MM.1S (cell line): ENCODE results near the gene EBP.

Source experiments
- DNase-seq: peaks from one replicate; pipeline ENCODE4 v3.0.0-alpha.2; 2015
- H2AFZ ChIP-seq: fragments of 300-600 bp; sonication (generic); 2 replicates; pipeline ENCODE4 v1.6.0; 2016; ENCODE audit warnings: antibody characterized with exemption, low read length
- H3F3A ChIP-seq: fragments of 300-600 bp; sonication (generic); 2 replicates; pipeline ENCODE4 v1.6.1; 2016; ENCODE audit warnings: mild to moderate bottlenecking, antibody characterized with exemption, low read length, moderate library complexity, mixed read lengths; ENCODE audit not compliant: insufficient read depth
- H3K27ac ChIP-seq: fragments of 300-600 bp; sonication (generic); 2 replicates; pipeline ENCODE4 v1.5.1; 2016; ENCODE audit warnings: mild to moderate bottlenecking, low read length
- H3K27me3 ChIP-seq: fragments of 300-600 bp; sonication (generic); replicated peaks from 2 replicates; pipeline ENCODE4 v1.6.0; 2016; ENCODE audit warnings: low read length; ENCODE audit not compliant: insufficient read depth
- H3K36me3 ChIP-seq: fragments of 300-600 bp; sonication (generic); replicated peaks from 2 replicates; pipeline ENCODE4 v1.6.1; 2016; ENCODE audit warnings: mild to moderate bottlenecking, low read length, mixed read lengths; ENCODE audit not compliant: insufficient read depth
- H3K4me1 ChIP-seq: fragments of 300-600 bp; sonication (generic); 2 replicates; pipeline ENCODE4 v1.6.1; 2016; ENCODE audit warnings: low read length, mixed read lengths
- H3K4me2 ChIP-seq: fragments of 300-600 bp; sonication (generic); 2 replicates; pipeline ENCODE4 v1.6.0; 2016; ENCODE audit warnings: low read depth, low read length
- H3K4me3 ChIP-seq: fragments of 300-600 bp; sonication (generic); 2 replicates; pipeline ENCODE4 v1.5.1; 2016; ENCODE audit warnings: low read length, mixed read lengths
- H3K79me2 ChIP-seq: fragments of 300-600 bp; sonication (generic); 2 replicates; pipeline ENCODE4 v1.6.1; 2016; ENCODE audit warnings: mixed run types, low read length, mixed read lengths
- H3K9ac ChIP-seq: fragments of 300-600 bp; sonication (generic); 2 replicates; pipeline ENCODE4 v1.6.1; 2016; ENCODE audit warnings: low read length, mixed read lengths
- H3K9me2 ChIP-seq: fragments of 300-600 bp; sonication (generic); replicated peaks from 2 replicates; pipeline ENCODE4 v1.6.1; 2016; ENCODE audit warnings: mild to moderate bottlenecking, low read length, mixed read lengths; ENCODE audit not compliant: insufficient read depth
- H3K9me3 ChIP-seq: fragments of 300-600 bp; sonication (generic); replicated peaks from 2 replicates; pipeline ENCODE4 v1.6.1; 2016; ENCODE audit warnings: mild to moderate bottlenecking, low read length, mixed read lengths; ENCODE audit not compliant: insufficient read depth
- H4K20me1 ChIP-seq: fragments of 300-600 bp; sonication (generic); 2 replicates; pipeline ENCODE4 v1.6.1; 2016; ENCODE audit warnings: mild to moderate bottlenecking, low read length, moderate library complexity, mixed read lengths; ENCODE audit not compliant: insufficient read depth
- CTCF ChIP-seq: fragments of 300-600 bp; sonication (generic); IDR thresholded peaks from 2 replicates; pipeline ENCODE4 v1.5.1; 2016; ENCODE audit warnings: antibody characterized with exemption, low read length, mixed read lengths
- EZH2 ChIP-seq: fragments of 300-600 bp; sonication (generic); optimal IDR thresholded peaks from 2 replicates; pipeline ENCODE3; 2017; ENCODE audit warnings: low read depth, mild to moderate bottlenecking, antibody characterized with exemption, low read length, mixed read lengths
- EZH2phosphoT487 ChIP-seq: fragments of 300-600 bp; sonication (generic); IDR thresholded peaks from 2 replicates; pipeline ENCODE4 v1.6.1; 2018; ENCODE audit warnings: antibody characterized with exemption, low read length

Gene EBP

GRCh38 chrX:48513670-48514069 lies 7.9 kb upstream of the EBP start:
- no peak overlapping the region for H3K9ac ChIP-seq
- no peaks in the 10 kb centered on the region for H3K36me3 ChIP-seq
- H3K4me3 ChIP-seq, result no peak overlapping the region
- no peaks in the 10 kb centered on the region for H4K20me1 ChIP-seq
- no peaks in the 10 kb centered on the region for H3K27me3 ChIP-seq
- no peaks in the 10 kb centered on the region for H3K4me1 ChIP-seq
- no peak overlapping the region for H3K4me2 ChIP-seq
- TF ChIP-seq EZH2phosphoT487 (no peak), CTCF (no peak), EZH2 (no peak)
- DNase-seq, result no peak
- no peaks in the 10 kb centered on the region for H3K9me2 ChIP-seq
- no peak overlapping the region for H3K27ac ChIP-seq
- H3K9me3 ChIP-seq, result no peaks in the 10 kb centered on the region
- no peak overlapping the region for H2AFZ ChIP-seq
- H3F3A ChIP-seq, result no peaks in the 10 kb centered on the region
- no peaks in the 10 kb centered on the region for H3K79me2 ChIP-seq

- Histone ChIP-seq H3K4me3 (no peak overlapping the region), H3K79me2 (no peaks in the 10 kb centered on the region), H3K9me2 (no peaks in the 10 kb centered on the region), H3K36me3 (no peaks in the 10 kb centered on the region), H3K4me1 (no peaks in the 10 kb centered on the region), H3F3A (no peaks in the 10 kb centered on the region), H3K27me3 (no peaks in the 10 kb centered on the region), H3K4me2 (no peak overlapping the region), H3K9me3 (no peaks in the 10 kb centered on the region), H2AFZ (no peak overlapping the region), H3K9ac (no peak overlapping the region), H4K20me1 (no peaks in the 10 kb centered on the region), H3K27ac (no peak overlapping the region)
- TF ChIP-seq EZH2 (no peak), CTCF (no peak), EZH2phosphoT487 (no peak)
- DNase-seq, result no peak
These were observed 7.3 kb upstream of the EBP start for GRCh38 chrX:48514126-48514806.

GRCh38 chrX:48514868-48515460 lies 6.6 kb upstream of the EBP start:
- TF ChIP-seq EZH2, result no peak
- no peak for TF ChIP-seq CTCF
- TF ChIP-seq EZH2phosphoT487, result no peak

More at GRCh38 chrX:48514868-48515460, 6.6 kb upstream of the EBP start:
- no peaks in the 10 kb centered on the region for H3K79me2 ChIP-seq
- H3K4me3 ChIP-seq, result no peak overlapping the region
- H3K4me1 ChIP-seq, result no peaks in the 10 kb centered on the region
- no peaks in the 10 kb centered on the region for H4K20me1 ChIP-seq
- no peaks in the 10 kb centered on the region for H3F3A ChIP-seq
- H3K4me2 ChIP-seq, result no peak overlapping the region
- no peaks in the 10 kb centered on the region for H3K27me3 ChIP-seq
- no peaks in the 10 kb centered on the region for H3K9me2 ChIP-seq
- no peaks in the 10 kb centered on the region for H3K9me3 ChIP-seq
- H3K9ac ChIP-seq, result no peak overlapping the region
- no peaks in the 10 kb centered on the region for H3K36me3 ChIP-seq
- no peak overlapping the region for H2AFZ ChIP-seq
- DNase-seq, result no peak
- no peak overlapping the region for H3K27ac ChIP-seq
